Mucosa of stomach (tissue), 1 donor: Measurements from ENCODE around the gene TRAF2.

Source experiments
- H3K27me3 ChIP-seq: one replicate; pipeline ENCODE4 v1.7.0; 2013; ENCODE audit warnings: mild to moderate bottlenecking, low read length; ENCODE audit not compliant: control insufficient read depth, insufficient read depth
- H3K36me3 ChIP-seq: one replicate; pipeline ENCODE4 v1.7.0; 2013; ENCODE audit warnings: low read length; ENCODE audit not compliant: control insufficient read depth, insufficient read depth
- H3K4me1 ChIP-seq: one replicate; pipeline ENCODE4 v1.7.0; 2013; ENCODE audit warnings: mild to moderate bottlenecking, low read length; ENCODE audit not compliant: control insufficient read depth, insufficient read depth
- H3K4me3 ChIP-seq: one replicate; pipeline ENCODE4 v1.7.0; 2013; ENCODE audit warnings: low read length
- H3K9ac ChIP-seq: one replicate; pipeline ENCODE4 v1.7.0; 2013; ENCODE audit warnings: mild to moderate bottlenecking, low read length, moderate library complexity
- H3K9me3 ChIP-seq: one replicate; pipeline ENCODE4 v1.7.0; 2013; ENCODE audit warnings: mild to moderate bottlenecking, low read length, moderate library complexity; ENCODE audit not compliant: control insufficient read depth
- donor health status: Pancreatic carcinoma.

TRAF2 gene

GRCh38 chr9:136920069-136920468 lies 33.8 kb downstream of the TRAF2 start:
- Histone ChIP-seq H3K27me3 (no peaks in the 10 kb centered on the region), H3K36me3 (peaks cover 11% of the 10 kb centered on the region), H3K9me3 (no peaks in the 10 kb centered on the region), H3K4me1 (no peaks in the 10 kb centered on the region), H3K4me3 (no peak overlapping the region), H3K9ac (no peak overlapping the region)

GRCh38 chr9:136920734-136921231 lies 34.5 kb downstream of the TRAF2 start:
- peaks cover 14% of the 10 kb centered on the region for H3K36me3 ChIP-seq

GRCh38 chr9:136921307-136921706 lies 35.0 kb downstream of the TRAF2 start:
- Histone ChIP-seq H3K27me3 (no peaks in the 10 kb centered on the region), H3K36me3 (peaks cover 18% of the 10 kb centered on the region), H3K9me3 (no peaks in the 10 kb centered on the region), H3K4me1 (no peaks in the 10 kb centered on the region), H3K4me3 (no peak overlapping the region), H3K9ac (no peak overlapping the region)

More at GRCh38 chr9:136920734-136921231, 34.5 kb downstream of the TRAF2 start:
- Histone ChIP-seq H3K4me3 (no peak overlapping the region), H3K9ac (no peak overlapping the region), H3K27me3 (no peaks in the 10 kb centered on the region), H3K9me3 (no peaks in the 10 kb centered on the region), H3K4me1 (no peaks in the 10 kb centered on the region)

GRCh38 chr9:136921718-136922117 lies 35.4 kb downstream of the TRAF2 start:
- H3K27me3 ChIP-seq = no peaks in the 10 kb centered on the region
- H3K4me1 ChIP-seq = no peaks in the 10 kb centered on the region
- no peak overlapping the region for H3K9ac ChIP-seq
- no peak overlapping the region for H3K4me3 ChIP-seq
- no peaks in the 10 kb centered on the region for H3K9me3 ChIP-seq
- peaks cover 18% of the 10 kb centered on the region for H3K36me3 ChIP-seq

- Histone ChIP-seq H3K36me3 (peaks cover 10% of the 10 kb centered on the region), H3K9me3 (no peaks in the 10 kb centered on the region), H3K27me3 (no peaks in the 10 kb centered on the region), H3K4me3 (no peak overlapping the region), H3K4me1 (no peaks in the 10 kb centered on the region), H3K9ac (no peak overlapping the region)
Measured at GRCh38 chr9:136922540-136922939, 36.2 kb downstream of the TRAF2 start.

- Histone ChIP-seq H3K36me3 (peaks cover 7% of the 10 kb centered on the region), H3K4me1 (no peaks in the 10 kb centered on the region)
Measured at GRCh38 chr9:136923881-136924280, 37.6 kb downstream of the TRAF2 start.

GRCh38 chr9:136925414-136926153 lies 39.3 kb downstream of the TRAF2 start:
- Histone ChIP-seq H3K4me3 (no peak overlapping the region), H3K27me3 (no peaks in the 10 kb centered on the region), H3K36me3 (peaks cover 7% of the 10 kb centered on the region), H3K9ac (no peak overlapping the region), H3K9me3 (no peaks in the 10 kb centered on the region), H3K4me1 (no peaks in the 10 kb centered on the region)

More at GRCh38 chr9:136923881-136924280, 37.6 kb downstream of the TRAF2 start:
- Histone ChIP-seq H3K4me3 (no peak overlapping the region), H3K27me3 (no peaks in the 10 kb centered on the region), H3K9me3 (no peaks in the 10 kb centered on the region), H3K9ac (no peak overlapping the region)

GRCh38 chr9:136926154-136926704 lies 39.9 kb downstream of the TRAF2 start:
- H3K4me1 ChIP-seq = no peaks in the 10 kb centered on the region
- no peak overlapping the region for H3K9ac ChIP-seq
- no peak overlapping the region for H3K4me3 ChIP-seq
- peaks cover 7% of the 10 kb centered on the region for H3K36me3 ChIP-seq
- H3K27me3 ChIP-seq = no peaks in the 10 kb centered on the region
- no peaks in the 10 kb centered on the region for H3K9me3 ChIP-seq

GRCh38 chr9:136926749-136927148 lies 40.4 kb downstream of the TRAF2 start:
- H3K36me3 ChIP-seq = peaks cover 7% of the 10 kb centered on the region
- no peak overlapping the region for H3K9ac ChIP-seq
- H3K9me3 ChIP-seq = no peaks in the 10 kb centered on the region
- no peaks in the 10 kb centered on the region for H3K4me1 ChIP-seq
- H3K27me3 ChIP-seq = no peaks in the 10 kb centered on the region
- H3K4me3 ChIP-seq = no peak overlapping the region

- Histone ChIP-seq H3K36me3 (peaks cover 7% of the 10 kb centered on the region), H3K9ac (no peak overlapping the region), H3K27me3 (no peaks in the 10 kb centered on the region), H3K4me1 (no peaks in the 10 kb centered on the region), H3K9me3 (no peaks in the 10 kb centered on the region), H3K4me3 (no peak overlapping the region)
Measured at GRCh38 chr9:136927343-136928271, 41.3 kb downstream of the TRAF2 start.

GRCh38 chr9:136928591-136928990 lies 42.3 kb downstream of the TRAF2 start:
- H3K4me3 ChIP-seq = no peak overlapping the region
- H3K9me3 ChIP-seq = no peaks in the 10 kb centered on the region
- no peaks in the 10 kb centered on the region for H3K27me3 ChIP-seq
- H3K4me1 ChIP-seq = no peaks in the 10 kb centered on the region
- H3K9ac ChIP-seq = no peak overlapping the region
- H3K36me3 ChIP-seq = peaks cover 7% of the 10 kb centered on the region

- Histone ChIP-seq H3K4me1 (no peaks in the 10 kb centered on the region), H3K9ac (no peak overlapping the region), H3K27me3 (no peaks in the 10 kb centered on the region), H3K4me3 (no peak overlapping the region), H3K36me3 (peaks cover 7% of the 10 kb centered on the region), H3K9me3 (no peaks in the 10 kb centered on the region)
Measured at GRCh38 chr9:136930014-136930413, 43.7 kb downstream of the TRAF2 start.
